HG02981 (cell line): ENCODE data around the gene PRDM4.
A peak's percentile ranks its signal among the peaks of the same experiment; 100 is the strongest.
"Not testable (repeated sequence)": the region's sequence is repeated elsewhere in the genome, so short reads cannot be mapped to it uniquely, and the experiment has no call there.

Experiments used
- ATAC-seq: cut with Tn5 transposase; IDR thresholded peaks from one replicate; pipeline ENCODE4 v1.9.1; 2021; ENCODE audit warnings: mild to moderate bottlenecking, moderate library complexity; ENCODE audit not compliant: unreplicated experiment

Gene PRDM4

DNA sequence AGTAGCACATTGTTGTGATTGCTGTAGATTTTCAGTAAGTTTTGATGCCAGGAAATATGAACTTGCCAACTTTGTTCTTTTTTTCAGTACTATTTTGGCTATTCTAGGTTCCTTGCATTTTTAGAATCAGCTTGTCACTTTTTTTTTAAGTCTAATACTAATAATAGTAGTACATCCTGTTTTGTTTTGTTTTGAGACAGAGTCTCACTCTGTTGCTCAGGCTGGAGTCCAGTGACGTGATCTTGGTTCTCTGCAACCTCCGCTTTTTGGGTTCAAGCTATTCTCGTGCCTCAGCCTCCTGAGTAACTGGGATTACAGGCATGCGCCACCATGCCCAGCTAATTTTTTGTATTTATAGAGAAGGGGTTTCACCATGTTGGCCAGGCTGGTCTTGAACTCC lies 58.8 kb downstream of the PRDM4 start:
- ATAC-seq = no peak

DNA sequence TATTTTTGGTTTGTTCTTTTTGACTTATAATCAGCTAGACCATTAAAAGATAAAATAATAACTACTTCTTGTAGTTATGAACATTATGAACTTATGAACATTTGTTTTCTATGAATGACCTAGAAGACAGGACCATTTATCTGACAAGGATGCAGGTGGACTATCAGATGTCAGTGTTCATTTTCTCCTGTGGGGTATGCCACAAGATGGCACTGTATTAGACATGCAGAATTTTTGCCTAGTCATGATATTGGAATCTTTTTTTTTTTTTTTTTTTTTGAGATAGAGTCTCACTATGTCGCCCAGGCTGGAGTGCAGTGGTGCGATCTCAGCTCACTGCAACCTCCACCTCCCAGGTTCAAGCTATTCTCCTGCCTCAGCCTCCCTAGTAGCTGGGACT lies 65.2 kb downstream of the PRDM4 start:
- ATAC-seq = not testable (repeated sequence)

GRCh38 chr12:107685360-107686248 lies 75.3 kb downstream of the PRDM4 start, which contains the start of gene PWP1:
PWP1 (plus strand) TSS chr12:107685799; CDS start chr12:107685900, 101 bp downstream.
- peak; percentile 88 for ATAC-seq

DNA sequence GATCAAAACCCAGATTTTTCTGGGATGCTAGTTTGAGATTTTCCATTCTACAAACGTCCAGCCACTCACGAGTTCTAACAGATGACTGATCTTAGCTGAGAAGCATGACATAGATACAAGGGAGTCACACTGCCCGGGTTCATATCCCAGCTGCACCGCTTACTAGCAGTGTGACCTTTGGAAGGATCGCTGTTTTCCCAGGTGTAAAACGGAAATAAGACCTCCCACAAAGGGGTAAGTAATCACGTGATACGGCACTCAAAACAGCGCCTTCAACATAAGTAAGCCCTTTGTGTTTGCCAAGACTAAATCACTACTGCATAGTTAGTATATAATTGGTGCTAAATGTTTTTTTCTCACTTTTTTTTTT lies 76.0 kb downstream of the PRDM4 start:
- ATAC-seq = no peak

DNA sequence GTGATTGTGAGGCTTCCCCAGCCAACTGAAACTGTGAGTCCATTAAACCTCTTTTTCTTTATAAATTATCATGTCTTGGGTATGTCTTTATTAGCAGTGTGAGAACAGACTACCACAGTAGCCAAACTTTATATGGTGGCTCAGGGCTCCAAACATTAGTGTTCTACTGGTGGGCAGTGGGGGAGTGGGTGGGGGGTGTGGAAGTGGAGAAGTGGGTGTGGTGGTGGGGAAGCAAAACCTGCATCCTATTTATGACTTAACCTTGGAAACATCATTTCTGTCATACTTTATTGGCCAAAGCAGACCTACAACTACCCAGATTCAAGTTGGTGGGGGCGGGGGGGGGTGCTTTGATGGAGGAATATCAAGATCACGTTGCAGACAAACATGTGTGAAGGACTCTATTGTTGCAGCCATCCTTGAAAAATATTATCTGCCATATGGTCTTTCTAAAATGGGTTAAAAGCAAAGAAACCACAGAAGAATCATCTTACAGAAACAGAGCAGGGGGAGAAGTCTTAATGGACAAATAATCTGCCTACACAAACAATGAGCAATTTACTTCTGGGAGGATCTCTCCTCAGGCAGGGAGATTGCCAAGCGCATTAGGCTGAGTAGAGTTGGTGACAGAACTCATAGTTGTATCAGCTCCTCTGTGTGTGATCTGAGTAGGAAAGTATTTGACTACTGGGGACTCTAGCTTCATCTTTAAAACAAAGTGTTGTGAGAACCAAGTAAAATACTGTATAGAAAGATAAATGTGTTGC lies 76.7 kb downstream of the PRDM4 start:
- no peak for ATAC-seq
